ENCODE results near the gene ZFP36L1. TPM values are rescaled to one million over a fixed set of nuclear protein-coding genes. Genes with fewer than 3 reads are reported as not detected.

The ZFP36L1 gene
- total RNA-seq, 2 experiments from 2014 or later, result 254 to 258 TPM

DNA sequence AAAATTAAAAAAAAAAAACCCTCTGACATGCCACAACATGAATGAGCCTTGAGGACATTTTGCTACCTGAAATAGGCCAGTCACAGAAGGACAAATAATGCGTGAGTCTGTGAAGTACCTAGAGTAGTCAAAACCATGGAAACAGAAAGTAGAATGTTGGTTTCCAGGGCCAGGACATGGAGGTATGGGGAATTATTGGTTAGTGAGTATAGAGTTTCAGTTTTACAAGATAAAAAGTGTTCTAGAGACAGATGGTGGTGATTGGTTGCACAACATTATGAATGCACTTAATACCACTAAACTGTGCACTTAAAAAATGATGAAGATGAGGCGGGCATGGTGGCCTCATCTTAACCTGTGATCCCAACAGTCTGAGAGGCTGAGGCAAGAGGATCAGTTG is 47.6 kb upstream of the ZFP36L1 start:
- no peak for DNase-seq
- ChIA-PET POLR2A (no interaction called here), CTCF (no interaction called here)
- no peak overlapping the region for H3K27ac Mint-ChIP-seq
- Histone ChIP-seq H3K36me3 (ENCODE audit: insufficient read depth, low read length) (no peaks in the 10 kb centered on the region), H3K27ac (ENCODE audit: low read depth in 1 of 2, low read length in 2 of 2) (no peak overlapping the region), H3K4me3 (ENCODE audit: low read length) (no peak overlapping the region), H3K9me3 (ENCODE audit: control insufficient read depth in 1 of 2, insufficient read depth in 1 of 2, low read length in 2 of 2) (peaks cover 13 to 17% of the 10 kb centered on the region in 2 experiments), H3K4me1 (ENCODE audit: insufficient read depth, low read length) (peaks cover 17% of the 10 kb centered on the region), H3K27me3 (ENCODE audit: control insufficient read depth in 1 of 2, insufficient read depth in 2 of 2, low read length in 2 of 2) (no peaks in the 10 kb centered on the region)
- no peak for TF ChIP-seq CTCF (IDR thresholded peaks at IDR 0.05)
- peaks cover 26% of the 10 kb centered on the region for H3K4me1 Mint-ChIP-seq (ENCODE audit: low read depth)
- no peaks in the 10 kb centered on the region for H3K27me3 Mint-ChIP-seq
- no peak for ATAC-seq (ENCODE audit: poor library complexity)
- no peak overlapping the region for H3K4me3 Mint-ChIP-seq
- H3K9me3 Mint-ChIP-seq, result peaks cover 13% of the 10 kb centered on the region
- intact Hi-C loops (cut with DNase I, micrococcal nuclease), result loop anchor here in 1 of 2 experiments (5.0 kb wide), 1 partner anchor 958 kb away; no protein-coding TSS in a partner anchor
- H3K36me3 Mint-ChIP-seq (ENCODE audit: low read depth), result peaks cover 21% of the 10 kb centered on the region

GRCh38 chr14:68836082-68836481 is 43.2 kb upstream of the ZFP36L1 start:
- intact Hi-C loops (cut with DNase I, micrococcal nuclease), result no loop called here
- Histone ChIP-seq H3K36me3 (ENCODE audit: insufficient read depth, low read length) (no peaks in the 10 kb centered on the region), H3K4me3 (ENCODE audit: low read length) (no peak overlapping the region), H3K9me3 (ENCODE audit: control insufficient read depth in 1 of 2, insufficient read depth in 1 of 2, low read length in 2 of 2) (peaks cover 20% of the 10 kb centered on the region in 2 experiments), H3K27me3 (ENCODE audit: control insufficient read depth in 1 of 2, insufficient read depth in 2 of 2, low read length in 2 of 2) (no peaks in the 10 kb centered on the region), H3K4me1 (ENCODE audit: insufficient read depth, low read length) (peaks cover 4% of the 10 kb centered on the region), H3K27ac (ENCODE audit: low read depth in 1 of 2, low read length in 2 of 2) (no peak overlapping the region)
- peaks cover 6% of the 10 kb centered on the region for H3K4me1 Mint-ChIP-seq (ENCODE audit: low read depth)
- H3K36me3 Mint-ChIP-seq (ENCODE audit: low read depth), result peaks cover 32% of the 10 kb centered on the region
- peaks cover 16% of the 10 kb centered on the region for H3K9me3 Mint-ChIP-seq
- no peak overlapping the region for H3K4me3 Mint-ChIP-seq
- no peak for ATAC-seq (ENCODE audit: poor library complexity)
- no peak for DNase-seq
- ChIA-PET CTCF (no interaction called here), POLR2A (no interaction called here)
- H3K27ac Mint-ChIP-seq, result no peak overlapping the region
- TF ChIP-seq CTCF (IDR thresholded peaks at IDR 0.05), result no peak
- H3K27me3 Mint-ChIP-seq, result no peaks in the 10 kb centered on the region

- ChIA-PET CTCF (no interaction called here), POLR2A (no interaction called here)
- no peak for ATAC-seq (ENCODE audit: poor library complexity)
- Histone ChIP-seq H3K36me3 (ENCODE audit: insufficient read depth, low read length) (no peaks in the 10 kb centered on the region), H3K4me1 (ENCODE audit: insufficient read depth, low read length) (no peaks in the 10 kb centered on the region), H3K27me3 (ENCODE audit: control insufficient read depth in 1 of 2, insufficient read depth in 2 of 2, low read length in 2 of 2) (no peaks in the 10 kb centered on the region), H3K27ac (ENCODE audit: low read depth in 1 of 2, low read length in 2 of 2) (no peak overlapping the region), H3K4me3 (ENCODE audit: low read length) (no peak overlapping the region), H3K9me3 (ENCODE audit: control insufficient read depth in 1 of 2, insufficient read depth in 1 of 2, low read length in 2 of 2) (peaks cover 20 to 23% of the 10 kb centered on the region in 2 experiments)
- Mint-ChIP-seq H3K36me3 (ENCODE audit: low read depth) (peaks cover 32% of the 10 kb centered on the region), H3K4me3 (no peak overlapping the region), H3K9me3 (peaks cover 16% of the 10 kb centered on the region), H3K4me1 (ENCODE audit: low read depth) (peaks cover 5% of the 10 kb centered on the region), H3K27me3 (no peaks in the 10 kb centered on the region), H3K27ac (no peak overlapping the region)
- TF ChIP-seq CTCF (IDR thresholded peaks at IDR 0.05), result no peak
- intact Hi-C loops (cut with DNase I, micrococcal nuclease), result no loop called here
- DNase-seq, result no peak
Measured at GRCh38 chr14:68834816-68835215, 41.9 kb upstream of the ZFP36L1 start.
